Skeletal muscle tissue (tissue), 4 donors: ENCODE results near the gene FAM227A. TPM values are rescaled to one million over a fixed set of nuclear protein-coding genes. Genes with fewer than 3 reads are reported as not detected.

Experiments used
- H3K27ac ChIP-seq: one replicate; pipeline ENCODE4 v1.7.0; 2013; ENCODE audit warnings: mild to moderate bottlenecking, low read depth, low read length, inconsistent platforms
- H3K27me3 ChIP-seq, 3 donors: one replicate each; pipeline ENCODE4 v1.7.0; 2013; ENCODE audit warnings: low read length in 3 of 3; ENCODE audit not compliant: control insufficient read depth in 3 of 3, insufficient read depth in 3 of 3
- H3K36me3 ChIP-seq, 3 donors: one replicate each; pipeline ENCODE4 v1.7.0; 2013; ENCODE audit warnings: low read length in 3 of 3; ENCODE audit not compliant: control insufficient read depth in 3 of 3, insufficient read depth in 3 of 3
- H3K4me1 ChIP-seq, 3 donors: one replicate each; pipeline ENCODE4 v1.7.0; 2013; ENCODE audit warnings: low read length in 3 of 3, mild to moderate bottlenecking in 3 of 3; ENCODE audit not compliant: control insufficient read depth in 3 of 3, insufficient read depth in 3 of 3
- H3K4me3 ChIP-seq, 3 donors: one replicate each; pipeline ENCODE4 v1.7.0; 2013; ENCODE audit warnings: low read length in 3 of 3
- H3K9ac ChIP-seq, 3 donors: one replicate each; pipeline ENCODE4 v1.7.0; 2013; ENCODE audit warnings: low read length in 3 of 3, mild to moderate bottlenecking in 3 of 3, moderate library complexity in 2 of 3, low read depth in 1 of 3
- H3K9me3 ChIP-seq, 3 donors: one replicate each; pipeline ENCODE4 v1.7.0; 2013; ENCODE audit warnings: low read length in 3 of 3; ENCODE audit not compliant: control insufficient read depth in 3 of 3
- total RNA-seq: library from RNA; depleted of rRNA; stranded (reverse); fragments of >200 nt; gene quantifications from one replicate; pipeline ENCODE4 v1.2.3, GENCODE V29; 2014
- donor health status: Osteomylitis.

Gene FAM227A
- total RNA-seq, 1 donor from 2014 or later, result 0.52 TPM

DNA sequence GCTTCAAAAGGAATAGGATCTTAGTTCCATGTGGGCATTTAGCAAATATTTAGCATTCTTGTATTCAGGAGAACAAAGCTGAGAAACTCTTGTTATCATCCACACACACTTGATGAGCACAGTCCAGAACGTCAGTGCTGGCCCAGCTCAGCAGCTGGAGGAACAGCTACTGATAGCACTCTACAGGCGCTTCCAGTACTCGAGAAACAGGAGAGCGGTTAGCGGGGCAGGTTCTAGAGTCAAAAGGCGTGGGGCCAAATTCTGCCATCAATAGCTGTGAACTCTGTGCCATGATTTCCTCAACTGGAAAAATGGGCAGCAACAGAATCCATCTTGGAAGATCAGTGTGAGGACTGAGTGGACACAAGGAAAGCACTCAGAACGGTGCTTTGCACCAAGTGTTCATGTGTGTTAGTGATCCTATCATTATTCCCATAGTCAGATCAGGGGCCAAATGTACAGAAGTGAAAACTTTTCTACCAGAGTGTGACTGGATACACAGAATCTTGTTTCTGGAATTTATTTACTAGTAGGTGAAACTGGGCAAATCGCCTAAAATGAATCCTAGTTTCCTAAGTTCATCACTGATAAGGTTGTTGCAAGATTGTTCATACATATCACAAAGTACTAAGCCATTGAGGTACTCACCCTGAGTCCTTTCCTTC lies 41.4 kb upstream of the FAM227A start:
- peak overlapping the region; percentile 19 for H3K27ac ChIP-seq
- no peaks in the 10 kb centered on the region for H3K27me3 ChIP-seq
- no peaks in the 10 kb centered on the region for H3K9me3 ChIP-seq
- peaks cover 2 to 17% (median 7%) of the 10 kb centered on the region in 3 donors for H3K36me3 ChIP-seq
- H3K9ac ChIP-seq, result peak overlapping the region in 1 of 3 donors; percentile 33
- H3K4me1 ChIP-seq, result peaks cover 26 to 41% (median 41%) of the 10 kb centered on the region in 3 donors
- H3K4me3 ChIP-seq, result no peak overlapping the region

DNA sequence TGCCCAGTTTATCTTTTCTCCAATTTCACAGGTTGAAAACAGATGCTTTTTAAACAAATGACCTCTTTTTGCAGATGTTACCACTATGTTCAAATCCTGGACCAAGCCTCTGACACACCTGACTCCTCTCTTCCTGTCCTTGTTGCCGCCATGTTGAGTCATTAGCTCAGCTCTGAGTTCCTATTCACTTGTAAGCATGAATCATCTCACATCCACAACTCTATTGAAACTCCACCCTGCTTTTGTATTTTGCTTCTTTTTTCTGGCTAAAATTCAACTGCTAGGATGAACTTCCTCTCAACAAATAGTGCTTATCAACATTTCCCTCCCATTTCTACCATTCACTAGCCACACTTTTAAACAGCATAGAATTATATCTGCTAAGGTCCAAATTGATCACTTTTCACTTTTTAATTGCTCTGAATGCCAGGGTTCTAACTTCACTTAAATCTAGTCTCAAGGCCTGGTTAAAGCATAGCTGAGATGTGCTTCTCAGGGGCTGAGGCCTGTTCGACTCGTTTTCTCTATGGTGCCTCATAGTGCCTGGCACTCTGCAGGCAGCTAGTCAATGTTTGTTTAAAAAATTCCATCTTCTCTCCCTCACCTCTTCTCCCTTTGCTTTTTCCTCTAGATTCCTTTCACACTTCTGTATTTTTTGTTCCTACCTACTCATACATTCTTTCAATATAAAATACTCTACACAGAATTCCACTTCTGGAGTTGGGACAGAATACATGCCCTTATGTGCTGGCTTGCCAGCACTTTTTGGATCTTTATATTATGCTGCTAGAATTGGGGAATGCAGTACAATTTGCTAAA lies 40.6 kb upstream of the FAM227A start:
- Histone ChIP-seq H3K4me1 (peaks cover 26 to 41% (median 41%) of the 10 kb centered on the region in 3 donors), H3K36me3 (peaks cover 2 to 20% (median 11%) of the 10 kb centered on the region in 3 donors), H3K4me3 (no peak overlapping the region), H3K27me3 (no peaks in the 10 kb centered on the region), H3K9ac (no peak overlapping the region), H3K27ac (no peak overlapping the region), H3K9me3 (no peaks in the 10 kb centered on the region)

DNA sequence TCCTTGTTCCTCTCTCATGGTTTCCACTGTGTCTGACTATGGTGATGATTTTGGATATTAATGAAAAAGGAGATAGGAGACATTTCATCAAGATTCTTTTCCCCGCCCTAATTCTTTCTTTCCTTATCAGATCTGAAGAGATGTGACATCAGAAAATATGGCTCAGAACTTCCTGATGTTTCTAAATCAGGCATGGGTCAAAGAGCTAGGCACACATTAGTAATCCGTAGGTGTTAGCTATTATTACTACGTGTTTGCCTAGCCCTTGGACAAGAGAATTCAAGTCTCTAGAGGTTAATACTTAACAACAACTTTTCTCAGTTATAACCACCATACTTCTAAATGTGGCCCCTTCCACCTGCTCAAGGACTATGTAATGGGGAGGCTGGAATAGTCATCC lies 38.7 kb upstream of the FAM227A start:
- H3K9ac ChIP-seq, result no peak overlapping the region
- H3K9me3 ChIP-seq, result no peaks in the 10 kb centered on the region
- no peak overlapping the region for H3K27ac ChIP-seq

DNA sequence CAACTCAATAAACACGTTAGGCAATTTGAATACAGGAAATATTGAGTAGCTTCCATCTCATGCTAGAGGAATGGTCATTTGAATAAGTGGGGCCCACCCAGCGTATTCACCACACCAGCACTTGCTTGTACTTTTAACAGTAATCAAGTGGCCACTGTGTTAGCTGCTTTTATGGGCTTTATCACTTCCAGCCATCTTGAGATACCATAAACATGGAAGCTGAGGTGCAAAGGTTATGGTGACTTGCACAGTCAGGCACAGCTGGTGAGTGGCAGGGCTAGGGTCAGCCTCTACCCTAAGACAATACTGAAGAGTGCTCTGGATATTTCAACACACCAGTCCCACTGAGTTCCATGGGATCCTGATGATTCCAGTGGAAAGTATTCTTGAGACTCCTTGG lies 37.9 kb upstream of the FAM227A start:
- no peaks in the 10 kb centered on the region for H3K27me3 ChIP-seq
- H3K9me3 ChIP-seq, result no peaks in the 10 kb centered on the region
- no peak overlapping the region for H3K4me3 ChIP-seq
- peaks cover 6 to 25% (median 24%) of the 10 kb centered on the region in 3 donors for H3K36me3 ChIP-seq
- no peak overlapping the region for H3K27ac ChIP-seq
- H3K4me1 ChIP-seq, result peaks cover 13 to 26% (median 23%) of the 10 kb centered on the region in 3 donors
- no peak overlapping the region for H3K9ac ChIP-seq

More for the DNA sequence above, 38.7 kb upstream of the FAM227A start:
- Histone ChIP-seq H3K36me3 (peaks cover 4 to 21% (median 17%) of the 10 kb centered on the region in 3 donors), H3K27me3 (no peaks in the 10 kb centered on the region), H3K4me1 (peaks cover 21 to 35% (median 32%) of the 10 kb centered on the region in 3 donors), H3K4me3 (no peak overlapping the region)

DNA sequence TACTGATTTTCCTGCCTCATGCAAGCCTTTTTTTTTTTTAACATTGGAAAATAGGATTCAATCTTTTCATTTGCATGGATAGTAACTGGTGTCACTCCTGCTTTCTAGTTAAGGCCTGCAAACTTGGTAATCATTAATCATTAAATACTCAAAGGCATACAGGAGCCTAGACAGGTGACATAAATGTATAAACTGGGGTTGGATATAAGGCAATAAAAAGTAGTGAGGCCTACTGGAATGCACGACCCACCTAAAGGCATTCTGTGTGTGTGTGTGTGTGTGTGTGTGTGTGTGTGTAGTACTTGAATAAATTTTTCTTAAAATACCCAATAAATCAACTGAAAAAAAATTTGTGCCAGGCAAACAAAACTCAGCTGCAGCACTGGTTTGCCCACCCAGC lies 33.5 kb upstream of the FAM227A start:
- no peaks in the 10 kb centered on the region for H3K9me3 ChIP-seq
- no peaks in the 10 kb centered on the region for H3K4me1 ChIP-seq
- H3K36me3 ChIP-seq, result peaks cover 37 to 58% (median 50%) of the 10 kb centered on the region in 3 donors
- no peak overlapping the region for H3K27ac ChIP-seq
- H3K9ac ChIP-seq, result no peak overlapping the region
- H3K27me3 ChIP-seq, result no peaks in the 10 kb centered on the region
- no peak overlapping the region for H3K4me3 ChIP-seq

DNA sequence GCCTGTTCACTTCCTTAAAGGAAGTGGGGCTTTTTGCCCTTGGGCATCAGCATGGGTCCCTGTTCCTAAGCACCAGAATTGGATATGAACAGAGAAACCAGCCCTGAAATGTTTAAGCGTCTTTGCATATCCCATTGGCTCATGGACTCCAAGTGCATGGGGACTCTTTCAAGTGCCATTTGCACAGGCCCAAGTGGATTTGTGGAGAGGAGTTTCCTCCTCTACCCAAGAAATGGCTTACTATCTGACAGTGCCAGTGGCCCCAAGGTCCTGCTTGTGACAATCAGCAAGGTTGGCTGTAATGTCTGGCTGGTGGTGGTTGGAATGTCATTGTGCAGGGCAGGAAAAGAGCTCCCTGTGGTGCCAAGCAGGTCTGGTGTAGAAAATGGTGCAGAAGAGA lies 29.6 kb upstream of the FAM227A start:
- Histone ChIP-seq H3K9ac (no peak overlapping the region), H3K4me3 (no peak overlapping the region), H3K27me3 (no peaks in the 10 kb centered on the region), H3K4me1 (peaks cover 7 to 17% (median 11%) of the 10 kb centered on the region in 3 donors), H3K36me3 (peaks cover 55 to 67% (median 56%) of the 10 kb centered on the region in 3 donors), H3K27ac (no peak overlapping the region), H3K9me3 (no peaks in the 10 kb centered on the region)

DNA sequence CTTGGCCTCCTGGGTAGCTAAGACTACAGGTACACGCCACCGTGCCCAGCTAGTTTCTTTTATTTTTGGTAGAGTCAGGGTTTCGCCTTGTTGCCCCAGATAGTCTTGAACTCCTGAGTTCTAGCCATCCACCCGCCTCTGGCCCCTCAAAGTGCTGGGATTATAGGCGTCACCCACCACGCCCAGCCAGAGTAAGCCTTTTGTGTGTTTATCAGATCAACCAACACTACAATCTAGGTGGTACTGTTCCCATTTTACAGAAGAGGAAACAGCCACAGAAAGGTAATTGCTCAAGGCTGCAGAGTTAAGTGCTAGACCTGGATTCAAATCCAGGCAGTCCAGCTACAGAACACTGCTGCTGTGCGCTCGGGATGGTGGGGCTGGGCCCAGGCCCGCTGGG lies 28.7 kb upstream of the FAM227A start:
- no peak overlapping the region for H3K4me3 ChIP-seq
- H3K27ac ChIP-seq, result no peak overlapping the region
- peaks cover 54 to 64% (median 54%) of the 10 kb centered on the region in 3 donors for H3K36me3 ChIP-seq
- H3K9ac ChIP-seq, result no peak overlapping the region
- H3K9me3 ChIP-seq, result no peaks in the 10 kb centered on the region
- H3K4me1 ChIP-seq, result peaks cover 7 to 17% (median 11%) of the 10 kb centered on the region in 3 donors
- no peaks in the 10 kb centered on the region for H3K27me3 ChIP-seq

DNA sequence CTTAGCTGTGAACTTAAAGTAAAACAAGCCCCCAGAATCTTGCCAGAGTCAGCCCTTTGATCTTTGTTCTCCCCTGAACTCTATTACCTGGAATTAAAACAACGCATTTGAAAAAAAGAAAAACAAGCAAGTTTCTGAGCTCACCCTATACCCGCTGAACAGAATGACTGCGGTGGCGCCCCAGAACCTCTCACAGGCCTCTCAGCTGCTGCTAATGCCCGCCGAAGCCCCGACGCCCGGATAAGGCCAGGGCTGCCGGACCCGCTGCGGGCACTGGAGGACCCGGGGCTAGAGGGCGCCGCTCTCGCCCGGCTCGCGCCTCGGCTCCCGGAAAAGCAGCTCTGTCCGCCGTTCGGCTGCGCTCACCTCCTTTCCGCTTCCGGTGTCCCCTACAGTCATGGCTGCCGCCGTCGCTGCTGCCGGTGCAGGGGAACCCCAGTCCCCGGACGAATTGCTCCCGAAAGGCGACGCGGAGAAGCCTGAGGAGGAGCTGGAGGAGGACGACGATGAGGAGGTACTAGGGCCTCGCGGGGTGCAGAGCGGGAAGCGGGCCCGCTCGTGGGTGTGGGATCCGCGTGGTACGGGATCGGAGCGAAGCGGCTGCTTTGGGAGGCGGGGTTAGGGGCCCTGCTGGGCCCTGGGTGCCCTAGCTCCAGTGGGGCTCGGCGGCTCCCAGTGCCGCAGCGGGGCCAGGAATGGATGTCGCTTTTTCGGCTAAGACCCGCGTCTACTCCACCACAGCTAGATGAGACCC lies 25.6 kb upstream of the FAM227A start, which contains the start of gene TOMM22:
Gene TOMM22, plus strand, starts transcription at position 376 of the 754 bp plus-strand sequence. Its CDS starts 22 bp downstream, at position 398.
- Histone ChIP-seq H3K4me1 (peaks cover 7 to 17% (median 11%) of the 10 kb centered on the region in 3 donors), H3K9ac (peak within 1 kb of the TSS; percentile 93 to 97 (median 94)), H3K9me3 (no peaks in the 10 kb centered on the region), H3K27ac (peak within 1 kb of the TSS; percentile 44), H3K36me3 (peaks cover 26 to 37% (median 35%) of the 10 kb centered on the region in 3 donors), H3K27me3 (no peaks in the 10 kb centered on the region), H3K4me3 (peak within 1 kb of the TSS; percentile 89 to 99 (median 99))

DNA sequence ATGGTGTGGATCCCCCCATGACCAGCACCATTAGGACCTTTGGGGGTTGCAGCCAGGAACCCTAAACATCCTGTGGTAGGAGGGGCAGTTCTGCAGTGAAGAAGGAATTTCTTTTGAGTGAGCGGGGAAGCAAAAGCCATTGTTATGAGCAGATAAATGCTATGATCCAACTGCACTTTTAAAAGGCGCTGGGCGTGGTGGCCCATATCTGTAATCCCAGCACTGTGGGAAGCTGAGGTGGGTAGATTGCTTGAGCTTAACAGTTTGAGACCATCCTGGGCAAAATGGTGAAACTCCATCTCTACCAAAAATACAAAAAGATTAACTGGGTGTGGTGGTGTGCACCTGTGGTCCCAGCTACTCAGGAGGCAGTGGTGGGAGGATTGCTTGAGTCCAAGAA lies 19.6 kb upstream of the FAM227A start:
- H3K27me3 ChIP-seq, result no peaks in the 10 kb centered on the region
- H3K36me3 ChIP-seq, result peaks cover 14 to 22% (median 18%) of the 10 kb centered on the region in 3 donors
- no peaks in the 10 kb centered on the region for H3K4me1 ChIP-seq
- no peak overlapping the region for H3K9ac ChIP-seq
- no peaks in the 10 kb centered on the region for H3K9me3 ChIP-seq
- no peak overlapping the region for H3K27ac ChIP-seq
- no peak overlapping the region for H3K4me3 ChIP-seq
